Body of pancreas (tissue), 4 donors: ENCODE results near the gene STAT1. TPM values are rescaled to one million over a fixed set of nuclear protein-coding genes. Genes with fewer than 3 reads are reported as not detected.
A peak's percentile ranks its signal among the peaks of the same experiment; 100 is the strongest.

Experiments
- ATAC-seq: fragments of 150-250 bp; one replicate; pipeline ENCODE4 v1.9.1; 2016
- DNase-seq, 4 donors: peaks; one replicate each; pipeline ENCODE4 v3.0.0-alpha.2; 2019
- H3K27ac ChIP-seq, 4 donors: fragments of 200-600 bp; sonication (generic); 1 replicate in 3 of 4; 2 replicates in 1 of 4; pipeline versions ENCODE4 v1.5.1 to v1.6.1; 2016 to 2019; ENCODE audit warnings: mild to moderate bottlenecking in 1 of 4, mixed read lengths in 1 of 4, moderate library complexity in 1 of 4
- H3K27me3 ChIP-seq, 2 donors: fragments of 200-600 bp; sonication (generic); one replicate each; pipeline ENCODE4 v1.6.0; 2016; ENCODE audit warnings: mild to moderate bottlenecking in 1 of 2
- H3K36me3 ChIP-seq, 2 donors: fragments of 200-600 bp; sonication (generic); replicated peaks in 1 of 2; 2 replicates each; pipeline ENCODE4 v1.5.1; 2016; ENCODE audit warnings: low read depth in 2 of 2; ENCODE audit not compliant: insufficient read depth in 1 of 2
- H3K4me1 ChIP-seq: fragments of 200-600 bp; sonication (generic); one replicate; pipeline ENCODE4 v1.6.0; 2016
- H3K4me3 ChIP-seq, 2 donors: fragments of 200-600 bp; sonication (generic); 1 replicate in 1 of 2; 2 replicates in 1 of 2; pipeline ENCODE4 v1.5.1; 2016 to 2019
- H3K9me3 ChIP-seq, 3 donors: fragments of 200-600 bp; sonication (generic); 1 replicate in 2 of 3; 2 replicates in 1 of 3; pipeline ENCODE4 v1.5.1; 2016
- POLR2A ChIP-seq, 3 donors: fragments of 450-650 bp; IDR thresholded peaks; one replicate each; pipeline ENCODE4 v1.6.1; 2016; ENCODE audit warnings: antibody characterized with exemption in 3 of 3, mild to moderate bottlenecking in 2 of 3
- WGBS, 2 donors: methylation state at CpG; one replicate each; pipeline ENCODE4 v1.1.5; 2017; 5-methylcytosine and 5-hydroxymethylcytosine counted together
- intact Hi-C: fragments of 100-400 bp; cut with DNase I; formaldehyde crosslinking; loops from one replicate; pipeline ENCODE4 v1.15.1; 2023
- total RNA-seq, 2 donors: library from RNA; depleted of rRNA; stranded (reverse); fragments of >200 nt; gene quantifications; one replicate each; pipeline ENCODE4 v1.1.0, GENCODE V29; 2016
- TF ChIP-seq, protein P1 (sequence below), 7 experiments: fragments of 450-650 bp in 4 of 7; fragments of 200-600 bp in 3 of 7; sonication (generic) in 3 of 7; IDR thresholded peaks; one replicate each; pipeline ENCODE4 v1.5.1; 2016 to 2019; ENCODE audit warnings: antibody characterized with exemption in 7 of 7

STAT1 gene
- total RNA-seq, 2 donors from 2014 or later, result 30.1 to 56.4 TPM

DNA sequence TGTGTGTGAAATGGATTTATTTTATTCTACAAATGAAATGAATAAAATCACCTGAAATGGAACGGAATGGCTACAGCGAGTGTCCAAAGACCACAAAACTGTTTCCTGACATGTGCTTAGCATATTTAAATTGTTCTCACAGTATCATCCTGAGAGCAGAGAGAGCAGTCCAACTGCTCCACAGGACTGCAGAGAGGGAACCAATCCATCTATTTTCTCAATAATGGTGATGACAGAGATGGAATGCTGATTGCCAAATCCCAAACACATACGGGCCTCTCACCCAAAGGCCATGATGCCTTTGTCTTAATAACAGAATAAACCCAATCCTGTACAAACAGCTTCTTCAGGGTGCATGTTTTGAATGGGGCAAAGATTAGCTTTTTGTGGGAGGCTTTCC lies 41.1 kb downstream of the STAT1 start:
- Histone ChIP-seq H3K4me1 (no peaks in the 10 kb centered on the region), H3K27me3 (no peaks in the 10 kb centered on the region), H3K36me3 (peaks cover 0 to 49% of the 10 kb centered on the region in 2 donors), H3K4me3 (no peak overlapping the region), H3K27ac (no peak overlapping the region), H3K9me3 (no peaks in the 10 kb centered on the region)
- intact Hi-C loops, result no loop called here
- WGBS, 2 donors, result 84 to 87% methylated on average over 3 of the region's 3 CpGs
- DNase-seq (no peak), ATAC-seq (no peak)
- TF ChIP-seq POLR2A (IDR thresholded peaks at IDR 0.05), result no peak
- TF ChIP-seq, protein P1, sequence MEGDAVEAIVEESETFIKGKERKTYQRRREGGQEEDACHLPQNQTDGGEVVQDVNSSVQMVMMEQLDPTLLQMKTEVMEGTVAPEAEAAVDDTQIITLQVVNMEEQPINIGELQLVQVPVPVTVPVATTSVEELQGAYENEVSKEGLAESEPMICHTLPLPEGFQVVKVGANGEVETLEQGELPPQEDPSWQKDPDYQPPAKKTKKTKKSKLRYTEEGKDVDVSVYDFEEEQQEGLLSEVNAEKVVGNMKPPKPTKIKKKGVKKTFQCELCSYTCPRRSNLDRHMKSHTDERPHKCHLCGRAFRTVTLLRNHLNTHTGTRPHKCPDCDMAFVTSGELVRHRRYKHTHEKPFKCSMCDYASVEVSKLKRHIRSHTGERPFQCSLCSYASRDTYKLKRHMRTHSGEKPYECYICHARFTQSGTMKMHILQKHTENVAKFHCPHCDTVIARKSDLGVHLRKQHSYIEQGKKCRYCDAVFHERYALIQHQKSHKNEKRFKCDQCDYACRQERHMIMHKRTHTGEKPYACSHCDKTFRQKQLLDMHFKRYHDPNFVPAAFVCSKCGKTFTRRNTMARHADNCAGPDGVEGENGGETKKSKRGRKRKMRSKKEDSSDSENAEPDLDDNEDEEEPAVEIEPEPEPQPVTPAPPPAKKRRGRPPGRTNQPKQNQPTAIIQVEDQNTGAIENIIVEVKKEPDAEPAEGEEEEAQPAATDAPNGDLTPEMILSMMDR (IDR thresholded peaks at IDR 0.05), result no peak

- Histone ChIP-seq H3K4me1 (no peaks in the 10 kb centered on the region), H3K9me3 (no peaks in the 10 kb centered on the region), H3K27ac (no peak overlapping the region), H3K36me3 (peaks cover 0 to 45% of the 10 kb centered on the region in 2 donors), H3K4me3 (no peak overlapping the region), H3K27me3 (no peaks in the 10 kb centered on the region)
- TF ChIP-seq, protein P1 (IDR thresholded peaks at IDR 0.05), result no peak
- no peak for TF ChIP-seq POLR2A (IDR thresholded peaks at IDR 0.05)
- WGBS, 2 donors, result 88 to 91% methylated on average over 1 to 2 of the region's 2 CpGs
- DNase-seq, result no peak
- intact Hi-C loops, result no loop called here
- no peak for ATAC-seq
These were observed 41.8 kb downstream of the STAT1 start for GRCh38 chr2:190972213-190972612.

- Histone ChIP-seq H3K4me3 (no peak overlapping the region), H3K36me3 (peaks cover 0 to 37% of the 10 kb centered on the region in 2 donors), H3K27me3 (no peaks in the 10 kb centered on the region), H3K9me3 (no peaks in the 10 kb centered on the region), H3K4me1 (no peaks in the 10 kb centered on the region), H3K27ac (no peak overlapping the region)
- ATAC-seq (peak; percentile 21), DNase-seq (peak in 1 of 4 donors; percentile 19)
- 77 to 84% methylated on average over 5 of the region's 5 CpGs for WGBS, 2 donors
- intact Hi-C loops, result no loop called here
- TF ChIP-seq, protein P1 (IDR thresholded peaks at IDR 0.05), result no peak
These were observed 43.0 kb downstream of the STAT1 start for GRCh38 chr2:190970873-190971506.

DNA sequence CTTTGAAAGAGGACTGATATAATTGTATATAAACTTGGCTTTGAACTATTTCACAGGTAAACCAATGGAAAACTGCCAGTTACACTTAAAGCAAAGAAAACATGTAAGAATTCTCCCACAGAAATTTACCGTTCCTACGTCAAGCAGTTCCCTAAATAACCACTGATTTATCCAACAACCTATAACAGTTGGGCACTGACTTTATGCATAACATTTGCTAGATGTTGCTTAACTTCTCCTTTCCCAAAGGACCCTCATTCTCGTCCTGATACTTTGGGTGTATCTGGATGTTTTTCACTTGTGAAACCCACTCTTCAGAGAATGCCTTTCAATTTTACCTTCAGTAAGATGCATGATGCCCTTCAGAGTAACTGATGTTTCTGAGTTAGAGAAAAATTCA lies 43.8 kb downstream of the STAT1 start:
- ATAC-seq (no peak), DNase-seq (no peak)
- H3K27me3 ChIP-seq, result no peaks in the 10 kb centered on the region
- no peak for TF ChIP-seq POLR2A (IDR thresholded peaks at IDR 0.05)
- TF ChIP-seq, protein P1 (IDR thresholded peaks at IDR 0.05), result no peak
- no peaks in the 10 kb centered on the region for H3K9me3 ChIP-seq
- peaks cover 0 to 33% of the 10 kb centered on the region in 2 donors for H3K36me3 ChIP-seq
- intact Hi-C loops, result no loop called here
- WGBS, 2 donors, result 79 to 91% methylated on average over 3 of the region's 3 CpGs
- H3K27ac ChIP-seq, result no peak overlapping the region
- H3K4me1 ChIP-seq, result no peaks in the 10 kb centered on the region
- no peak overlapping the region for H3K4me3 ChIP-seq

DNA sequence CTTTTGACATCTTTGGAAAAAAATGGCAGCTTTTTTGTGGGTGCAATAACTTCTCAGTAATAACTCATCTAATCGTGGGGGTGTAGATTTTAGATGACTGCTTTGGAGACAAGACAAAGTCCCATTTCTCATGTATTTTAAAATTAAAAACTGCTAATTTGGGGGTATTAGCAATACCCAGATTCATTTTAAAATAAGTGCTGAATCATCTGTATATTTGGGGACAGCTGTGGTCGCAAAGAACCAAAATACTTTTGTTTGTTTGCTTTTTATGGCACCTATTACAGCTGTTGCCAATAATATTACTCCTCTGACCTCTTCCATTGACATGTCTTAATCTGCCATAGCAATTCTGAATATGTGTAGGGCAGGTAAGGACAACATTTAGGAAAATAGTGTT lies 45.4 kb downstream of the STAT1 start:
- no peaks in the 10 kb centered on the region for H3K9me3 ChIP-seq
- no peak for DNase-seq
- H3K27me3 ChIP-seq, result no peaks in the 10 kb centered on the region
- peaks cover 0 to 21% of the 10 kb centered on the region in 2 donors for H3K36me3 ChIP-seq
- peak overlapping the region in 1 of 4 donors; percentile 5 for H3K27ac ChIP-seq
- no peak for ATAC-seq
- TF ChIP-seq, protein P1 (IDR thresholded peaks at IDR 0.05), result no peak
- TF ChIP-seq POLR2A (IDR thresholded peaks at IDR 0.05), result no peak
- peaks cover 12% of the 10 kb centered on the region for H3K4me1 ChIP-seq
- WGBS, 2 donors, result 87 to 89% methylated on average over 2 of the region's 2 CpGs
- H3K4me3 ChIP-seq, result no peak overlapping the region
- intact Hi-C loops, result no loop called here
